Cardiac muscle cell (in vitro differentiated cells and primary cell): Measurements from ENCODE around the gene TK2. TPM values are rescaled to one million over a fixed set of nuclear protein-coding genes. Genes with fewer than 3 reads are reported as not detected.

Source experiments
- DNase-seq, 2 donors: peaks; one replicate each; pipeline versions ENCODE4 v3.0.0 to v3.0.0-alpha.2; 2010 to 2017; ENCODE audit warnings: low read depth in 1 of 2, low spot score in 1 of 2
- H3K27ac ChIP-seq: fragments of 200-600 bp; sonication (generic); 2 replicates; pipeline ENCODE4 v1.5.1; 2016
- H3K27me3 ChIP-seq: fragments of 200-600 bp; sonication (generic); 2 replicates; pipeline ENCODE4 v1.6.0; 2016; ENCODE audit warnings: control low read depth
- H3K36me3 ChIP-seq: fragments of 200-600 bp; sonication (generic); 2 replicates; pipeline ENCODE4 v1.5.1; 2016; ENCODE audit warnings: control low read depth
- H3K4me1 ChIP-seq: fragments of 200-600 bp; sonication (generic); 2 replicates; pipeline ENCODE4 v1.8.1; 2017; ENCODE audit warnings: low read depth, mild to moderate bottlenecking, mixed run types
- H3K4me3 ChIP-seq: fragments of 200-600 bp; sonication (generic); 2 replicates; pipeline ENCODE4 v1.5.1; 2016; ENCODE audit warnings: mild to moderate bottlenecking
- H3K9me3 ChIP-seq: fragments of 200-600 bp; sonication (generic); 2 replicates; pipeline ENCODE4 v1.5.1; 2017; ENCODE audit warnings: low read depth, mild to moderate bottlenecking, control low read depth
- polyA plus RNA-seq: library from polyadenylated mRNA; unstranded; fragments of >200 nt; fragmentation: Nextera tagmentation; extraction: Ambion mirVana; gene quantifications from 2 replicates; pipeline ENCODE4 v1.2.1, GENCODE V29; 2016
- total RNA-seq: library from RNA; depleted of rRNA; stranded (reverse); fragments of >200 nt; gene quantifications from 2 replicates; pipeline ENCODE4 v1.2.3, GENCODE V29; 2016
- TF ChIP-seq, protein P1 (sequence below): IDR thresholded peaks from 2 replicates; pipeline ENCODE4 v1.5.1; 2012; ENCODE audit warnings: low read depth, mild to moderate bottlenecking, low read length

The TK2 gene
- total and polyA plus RNA-seq, 2 experiments from 2014 or later = 19.8 to 20.9 TPM

DNA sequence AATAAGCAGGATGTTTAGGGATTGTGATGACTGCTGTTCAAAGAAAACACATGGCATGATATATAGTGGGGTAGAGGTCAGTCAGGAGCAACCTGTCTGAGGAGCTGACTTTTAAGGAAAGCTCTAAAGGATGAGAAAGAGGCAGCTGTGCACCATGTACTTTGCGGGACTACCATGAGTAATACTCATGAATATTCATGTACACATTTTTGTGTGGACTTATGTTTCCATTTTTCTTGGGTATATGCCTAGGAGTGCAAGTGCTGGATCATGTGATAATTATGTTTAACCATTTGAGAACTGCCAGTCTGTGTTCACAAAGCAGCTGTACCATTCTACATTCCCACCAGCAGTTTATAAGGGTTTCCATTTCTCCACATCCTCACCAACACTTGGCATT is 87.0 kb downstream of the TK2 start:
- Histone ChIP-seq H3K27ac (no peak overlapping the region), H3K27me3 (peaks cover 3% of the 10 kb centered on the region), H3K9me3 (no peaks in the 10 kb centered on the region), H3K36me3 (no peaks in the 10 kb centered on the region), H3K4me3 (no peak overlapping the region), H3K4me1 (no peaks in the 10 kb centered on the region)
- TF ChIP-seq, protein P1, sequence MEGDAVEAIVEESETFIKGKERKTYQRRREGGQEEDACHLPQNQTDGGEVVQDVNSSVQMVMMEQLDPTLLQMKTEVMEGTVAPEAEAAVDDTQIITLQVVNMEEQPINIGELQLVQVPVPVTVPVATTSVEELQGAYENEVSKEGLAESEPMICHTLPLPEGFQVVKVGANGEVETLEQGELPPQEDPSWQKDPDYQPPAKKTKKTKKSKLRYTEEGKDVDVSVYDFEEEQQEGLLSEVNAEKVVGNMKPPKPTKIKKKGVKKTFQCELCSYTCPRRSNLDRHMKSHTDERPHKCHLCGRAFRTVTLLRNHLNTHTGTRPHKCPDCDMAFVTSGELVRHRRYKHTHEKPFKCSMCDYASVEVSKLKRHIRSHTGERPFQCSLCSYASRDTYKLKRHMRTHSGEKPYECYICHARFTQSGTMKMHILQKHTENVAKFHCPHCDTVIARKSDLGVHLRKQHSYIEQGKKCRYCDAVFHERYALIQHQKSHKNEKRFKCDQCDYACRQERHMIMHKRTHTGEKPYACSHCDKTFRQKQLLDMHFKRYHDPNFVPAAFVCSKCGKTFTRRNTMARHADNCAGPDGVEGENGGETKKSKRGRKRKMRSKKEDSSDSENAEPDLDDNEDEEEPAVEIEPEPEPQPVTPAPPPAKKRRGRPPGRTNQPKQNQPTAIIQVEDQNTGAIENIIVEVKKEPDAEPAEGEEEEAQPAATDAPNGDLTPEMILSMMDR = no peak
- DNase-seq = no peak

DNA sequence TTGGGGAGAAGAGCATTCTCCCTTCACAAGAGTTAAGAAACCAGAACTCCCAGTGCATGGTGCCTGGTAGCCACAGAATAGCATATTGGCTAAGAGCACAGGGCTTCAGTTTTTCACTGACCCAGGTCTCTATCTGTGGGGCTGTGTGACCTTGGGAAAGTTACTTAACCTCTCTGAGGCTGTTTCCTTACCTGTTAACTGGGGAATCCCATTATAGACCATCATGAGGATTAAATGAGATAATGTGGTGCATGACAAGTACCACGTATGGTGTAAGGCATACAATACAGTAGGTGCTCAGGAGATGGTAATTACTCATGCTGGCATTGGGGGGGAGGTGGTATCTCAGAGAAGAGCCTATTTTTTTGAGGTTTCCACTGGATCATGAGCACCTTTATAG is 89.2 kb downstream of the TK2 start:
- H3K27ac ChIP-seq = no peak overlapping the region
- no peak overlapping the region for H3K4me3 ChIP-seq
- H3K36me3 ChIP-seq = no peaks in the 10 kb centered on the region
- H3K9me3 ChIP-seq = no peaks in the 10 kb centered on the region
- TF ChIP-seq, protein P1 = no peak
- no peak for DNase-seq
- peaks cover 3% of the 10 kb centered on the region for H3K27me3 ChIP-seq
- H3K4me1 ChIP-seq = no peaks in the 10 kb centered on the region

DNA sequence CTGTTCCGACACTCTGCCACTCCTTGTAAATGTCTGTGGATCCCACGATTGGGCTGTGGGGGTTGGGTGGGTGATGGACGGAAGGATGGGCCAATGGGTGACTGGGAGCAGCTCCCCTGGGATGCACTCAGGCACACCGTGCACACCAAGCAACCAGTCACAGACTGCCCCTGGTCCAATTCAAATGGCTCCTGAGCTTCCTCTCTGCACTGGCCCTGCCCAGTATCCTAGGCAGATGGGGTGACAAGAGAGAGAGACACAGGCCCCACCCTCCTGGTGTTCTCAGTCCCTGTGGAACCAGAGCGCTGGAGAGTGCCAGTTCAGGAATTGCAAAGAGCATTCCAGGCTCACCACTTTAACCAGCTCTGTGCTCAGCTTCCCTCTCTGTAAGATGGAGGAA is 90.0 kb downstream of the TK2 start:
- H3K36me3 ChIP-seq = no peaks in the 10 kb centered on the region
- TF ChIP-seq, protein P1 = no peak
- peaks cover 3% of the 10 kb centered on the region for H3K27me3 ChIP-seq
- H3K4me1 ChIP-seq = no peaks in the 10 kb centered on the region
- DNase-seq = no peak
- H3K27ac ChIP-seq = no peak overlapping the region
- no peaks in the 10 kb centered on the region for H3K9me3 ChIP-seq
- H3K4me3 ChIP-seq = no peak overlapping the region

- Histone ChIP-seq H3K9me3 (no peaks in the 10 kb centered on the region), H3K4me3 (no peak overlapping the region), H3K4me1 (no peaks in the 10 kb centered on the region), H3K27me3 (peaks cover 3% of the 10 kb centered on the region), H3K27ac (no peak overlapping the region), H3K36me3 (no peaks in the 10 kb centered on the region)
- TF ChIP-seq, protein P1 = no peak
- DNase-seq = no peak
Observed at GRCh38 chr16:66458853-66459252, 91.1 kb downstream of the TK2 start.

DNA sequence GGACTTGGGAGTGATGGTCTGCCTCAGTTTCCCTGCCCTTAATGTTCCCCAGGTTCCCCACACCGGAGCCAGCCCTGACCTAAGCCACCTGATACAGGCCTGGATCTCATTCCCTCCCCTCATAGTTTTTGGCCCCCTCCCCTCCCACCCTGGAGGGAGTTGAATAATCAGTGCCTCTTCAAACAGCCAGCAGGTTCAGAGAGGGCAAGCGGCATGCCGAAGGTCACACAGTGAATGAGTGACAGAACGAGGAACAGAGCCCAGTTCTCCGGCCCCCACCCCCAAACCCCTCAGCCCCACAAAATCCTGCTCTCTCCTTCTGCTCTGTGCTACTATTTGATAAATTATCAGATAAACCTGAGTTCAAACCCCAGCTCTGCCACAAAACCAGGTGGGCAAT is 91.6 kb downstream of the TK2 start:
- Histone ChIP-seq H3K4me1 (no peaks in the 10 kb centered on the region), H3K9me3 (no peaks in the 10 kb centered on the region), H3K27ac (no peak overlapping the region), H3K4me3 (no peak overlapping the region), H3K36me3 (no peaks in the 10 kb centered on the region), H3K27me3 (no peaks in the 10 kb centered on the region)
- DNase-seq = no peak
- TF ChIP-seq, protein P1 = no peak

Other genes starting within 250 kb of the TK2 start
- 0.88 and 4.1 TPM in 2 replicates for gene CDH5, start 183.4 kb downstream of the TK2 start, total RNA-seq
- 1.1 and 5.6 TPM in 2 replicates for gene CDH5, start 183.4 kb downstream of the TK2 start, polyA plus RNA-seq
- gene BEAN1, start 122.8 kb downstream of the TK2 start, total RNA-seq = 1.2 and 2.4 TPM in 2 replicates
- 2.9 and 3.0 TPM in 2 replicates for gene BEAN1, start 122.8 kb downstream of the TK2 start, polyA plus RNA-seq
- gene CKLF, start 2.5 kb upstream of the TK2 start, total RNA-seq = 16.6 and 23.4 TPM in 2 replicates
- 25.6 and 44.8 TPM in 2 replicates for gene CKLF, start 2.5 kb upstream of the TK2 start, polyA plus RNA-seq
- gene CMTM1, start 16.3 kb upstream of the TK2 start, total RNA-seq = 1.2 and 2.0 TPM in 2 replicates
- gene CMTM1, start 16.3 kb upstream of the TK2 start, polyA plus RNA-seq = 2.6 and 5.5 TPM in 2 replicates
- gene CMTM2, start 29.3 kb upstream of the TK2 start, total RNA-seq = not detected in 2 replicates
- gene CMTM2, start 29.3 kb upstream of the TK2 start, polyA plus RNA-seq = 0.88 TPM in 1 of 2 replicates, not detected in the other
- 48.9 and 56.1 TPM in 2 replicates for gene CMTM3, start 54.6 kb upstream of the TK2 start, total RNA-seq
- 70.7 and 92.2 TPM in 2 replicates for gene CMTM3, start 54.6 kb upstream of the TK2 start, polyA plus RNA-seq
- gene CMTM4, start 146.6 kb upstream of the TK2 start, total RNA-seq = 42.3 and 61.6 TPM in 2 replicates
- gene CMTM4, start 146.6 kb upstream of the TK2 start, polyA plus RNA-seq = 19.7 and 22.8 TPM in 2 replicates
- 54.5 and 58.6 TPM in 2 replicates for gene DYNC1LI2, start 201.5 kb upstream of the TK2 start, total RNA-seq
- gene DYNC1LI2, start 201.5 kb upstream of the TK2 start, polyA plus RNA-seq = 76.0 and 89.6 TPM in 2 replicates